Activated T-helper 2 cell treated with anti-CD3 and anti-CD28 coated beads, Interferon-gamma antibody, Interleukin-2, Interleukin-4, amounts not matched to agents 10 μg/mL and 5 μg/mL and 100 μg/mL, durations not matched to agents 14 hours and 24 hours and 36 hours (primary cell): ENCODE measurements around the gene RERG. TPM values are rescaled to one million over a fixed set of nuclear protein-coding genes. Genes with fewer than 3 reads are reported as not detected.

Experiments used
- DNase-seq: peaks from one replicate; pipeline ENCODE4 v3.0.0; 2021; ENCODE audit warnings: low spot score
- H3K27ac Mint-ChIP-seq: one replicate; pipeline ENCODE4 v1.8.0; 2021; ENCODE audit warnings: mixed read lengths
- H3K27me3 Mint-ChIP-seq: one replicate; pipeline ENCODE4 v1.8.0; 2021; ENCODE audit warnings: low read depth, mixed read lengths
- H3K36me3 Mint-ChIP-seq: one replicate; pipeline ENCODE4 v1.8.0; 2021; ENCODE audit warnings: low read depth, mixed read lengths
- H3K4me1 Mint-ChIP-seq: one replicate; pipeline ENCODE4 v1.8.0; 2021; ENCODE audit warnings: low read depth, mixed read lengths
- H3K4me3 Mint-ChIP-seq: one replicate; pipeline ENCODE4 v1.8.0; 2021; ENCODE audit warnings: low read depth, mild to moderate bottlenecking, moderate library complexity, mixed read lengths
- H3K9me3 Mint-ChIP-seq: one replicate; pipeline ENCODE4 v1.8.0; 2021; ENCODE audit warnings: mixed read lengths
- intact Hi-C: fragments of 100-400 bp; cut with micrococcal nuclease; formaldehyde crosslinking; loops from one replicate; pipeline ENCODE4 v1.15.1; 2023
- total RNA-seq: library from RNA; stranded (reverse); gene quantifications from 2 replicates; pipeline ENCODE4 v1.2.3, GENCODE V29; 2022

RERG gene
- total RNA-seq, 1 donor from 2014 or later: not detected

GRCh38 chr12:15212930-15213329 is 8.3 kb downstream of the RERG start:
- no peak for DNase-seq
- Mint-ChIP-seq H3K27me3 (peaks cover 14% of the 10 kb centered on the region), H3K36me3 (no peaks in the 10 kb centered on the region), H3K4me3 (no peak overlapping the region), H3K4me1 (no peaks in the 10 kb centered on the region), H3K27ac (no peak overlapping the region), H3K9me3 (no peaks in the 10 kb centered on the region)
- intact Hi-C loops: no loop called here

GRCh38 chr12:15209782-15210181 is 11.4 kb downstream of the RERG start:
- Mint-ChIP-seq H3K27ac (no peak overlapping the region), H3K4me1 (no peaks in the 10 kb centered on the region), H3K4me3 (no peak overlapping the region), H3K36me3 (no peaks in the 10 kb centered on the region), H3K9me3 (no peaks in the 10 kb centered on the region), H3K27me3 (peaks cover 6% of the 10 kb centered on the region)
- DNase-seq: no peak
- intact Hi-C loops: no loop called here

GRCh38 chr12:15208871-15209656 is 12.2 kb downstream of the RERG start:
- no peaks in the 10 kb centered on the region for H3K36me3 Mint-ChIP-seq
- intact Hi-C loops: no loop called here
- H3K4me3 Mint-ChIP-seq: no peak overlapping the region
- peaks cover 7% of the 10 kb centered on the region for H3K27me3 Mint-ChIP-seq
- DNase-seq: no peak
- H3K4me1 Mint-ChIP-seq: no peaks in the 10 kb centered on the region
- H3K9me3 Mint-ChIP-seq: no peaks in the 10 kb centered on the region
- H3K27ac Mint-ChIP-seq: no peak overlapping the region

GRCh38 chr12:15208140-15208539 is 13.1 kb downstream of the RERG start:
- peaks cover 9% of the 10 kb centered on the region for H3K27me3 Mint-ChIP-seq

GRCh38 chr12:15206831-15207389 is 14.3 kb downstream of the RERG start:
- intact Hi-C loops: no loop called here
- Mint-ChIP-seq H3K9me3 (no peaks in the 10 kb centered on the region), H3K4me3 (no peak overlapping the region)

More at GRCh38 chr12:15208140-15208539, 13.1 kb downstream of the RERG start:
- H3K4me1 Mint-ChIP-seq: no peaks in the 10 kb centered on the region
- no peaks in the 10 kb centered on the region for H3K9me3 Mint-ChIP-seq
- no peaks in the 10 kb centered on the region for H3K36me3 Mint-ChIP-seq
- no peak for DNase-seq
- intact Hi-C loops: no loop called here
- H3K4me3 Mint-ChIP-seq: no peak overlapping the region
- no peak overlapping the region for H3K27ac Mint-ChIP-seq

GRCh38 chr12:15206338-15206737 is 14.9 kb downstream of the RERG start:
- no peaks in the 10 kb centered on the region for H3K4me1 Mint-ChIP-seq
- DNase-seq: no peak
- peaks cover 9% of the 10 kb centered on the region for H3K27me3 Mint-ChIP-seq
- H3K9me3 Mint-ChIP-seq: no peaks in the 10 kb centered on the region
- no peak overlapping the region for H3K27ac Mint-ChIP-seq
- no peaks in the 10 kb centered on the region for H3K36me3 Mint-ChIP-seq
- intact Hi-C loops: no loop called here
- no peak overlapping the region for H3K4me3 Mint-ChIP-seq

More at GRCh38 chr12:15206831-15207389, 14.3 kb downstream of the RERG start:
- no peaks in the 10 kb centered on the region for H3K36me3 Mint-ChIP-seq
- H3K27me3 Mint-ChIP-seq: peaks cover 9% of the 10 kb centered on the region
- no peak for DNase-seq
- H3K4me1 Mint-ChIP-seq: no peaks in the 10 kb centered on the region
- no peak overlapping the region for H3K27ac Mint-ChIP-seq

- Mint-ChIP-seq H3K9me3 (no peaks in the 10 kb centered on the region), H3K27ac (no peak overlapping the region), H3K36me3 (no peaks in the 10 kb centered on the region), H3K27me3 (peaks cover 8% of the 10 kb centered on the region), H3K4me3 (no peak overlapping the region), H3K4me1 (no peaks in the 10 kb centered on the region)
- intact Hi-C loops: no loop called here
- DNase-seq: no peak
Observed at GRCh38 chr12:15205341-15206010, 15.7 kb downstream of the RERG start.

GRCh38 chr12:15201456-15201855 is 19.8 kb downstream of the RERG start:
- H3K4me1 Mint-ChIP-seq: no peaks in the 10 kb centered on the region
- no peaks in the 10 kb centered on the region for H3K36me3 Mint-ChIP-seq
- no peak for DNase-seq
- no peak overlapping the region for H3K4me3 Mint-ChIP-seq
- no peak overlapping the region for H3K27ac Mint-ChIP-seq
- no peaks in the 10 kb centered on the region for H3K9me3 Mint-ChIP-seq
- peaks cover 3% of the 10 kb centered on the region for H3K27me3 Mint-ChIP-seq
- intact Hi-C loops: no loop called here

- Mint-ChIP-seq H3K36me3 (no peaks in the 10 kb centered on the region), H3K27me3 (peaks cover 3% of the 10 kb centered on the region), H3K27ac (no peak overlapping the region), H3K4me3 (no peak overlapping the region), H3K4me1 (no peaks in the 10 kb centered on the region), H3K9me3 (no peaks in the 10 kb centered on the region)
- no peak for DNase-seq
- intact Hi-C loops: no loop called here
Observed at GRCh38 chr12:15201056-15201455, 20.2 kb downstream of the RERG start.

GRCh38 chr12:15200641-15201040 is 20.6 kb downstream of the RERG start:
- Mint-ChIP-seq H3K27me3 (peaks cover 3% of the 10 kb centered on the region), H3K4me1 (no peaks in the 10 kb centered on the region), H3K9me3 (no peaks in the 10 kb centered on the region), H3K4me3 (no peak overlapping the region), H3K27ac (no peak overlapping the region), H3K36me3 (no peaks in the 10 kb centered on the region)
- intact Hi-C loops: no loop called here
- DNase-seq: no peak

- Mint-ChIP-seq H3K4me3 (no peak overlapping the region), H3K4me1 (no peaks in the 10 kb centered on the region), H3K9me3 (no peaks in the 10 kb centered on the region), H3K27me3 (peaks cover 3% of the 10 kb centered on the region), H3K27ac (no peak overlapping the region), H3K36me3 (no peaks in the 10 kb centered on the region)
- DNase-seq: no peak
- intact Hi-C loops: no loop called here
Observed at GRCh38 chr12:15199930-15200329, 21.3 kb downstream of the RERG start.

GRCh38 chr12:15196678-15197505 is 24.3 kb downstream of the RERG start:
- intact Hi-C loops: no loop called here
- Mint-ChIP-seq H3K9me3 (no peaks in the 10 kb centered on the region), H3K36me3 (no peaks in the 10 kb centered on the region), H3K4me1 (no peaks in the 10 kb centered on the region), H3K27me3 (peaks cover 6% of the 10 kb centered on the region), H3K4me3 (no peak overlapping the region), H3K27ac (no peak overlapping the region)
- no peak for DNase-seq
